ENCODE measurements around the gene CLDN6. TPM values are rescaled to one million over a fixed set of nuclear protein-coding genes. Genes with fewer than 3 reads are reported as not detected.

The CLDN6 gene
- total and polyA plus RNA-seq, 2 donors (not counting 1 experiment from before 2014, with no cell fraction given) = 0.03 TPM; not detected in 1

DNA sequence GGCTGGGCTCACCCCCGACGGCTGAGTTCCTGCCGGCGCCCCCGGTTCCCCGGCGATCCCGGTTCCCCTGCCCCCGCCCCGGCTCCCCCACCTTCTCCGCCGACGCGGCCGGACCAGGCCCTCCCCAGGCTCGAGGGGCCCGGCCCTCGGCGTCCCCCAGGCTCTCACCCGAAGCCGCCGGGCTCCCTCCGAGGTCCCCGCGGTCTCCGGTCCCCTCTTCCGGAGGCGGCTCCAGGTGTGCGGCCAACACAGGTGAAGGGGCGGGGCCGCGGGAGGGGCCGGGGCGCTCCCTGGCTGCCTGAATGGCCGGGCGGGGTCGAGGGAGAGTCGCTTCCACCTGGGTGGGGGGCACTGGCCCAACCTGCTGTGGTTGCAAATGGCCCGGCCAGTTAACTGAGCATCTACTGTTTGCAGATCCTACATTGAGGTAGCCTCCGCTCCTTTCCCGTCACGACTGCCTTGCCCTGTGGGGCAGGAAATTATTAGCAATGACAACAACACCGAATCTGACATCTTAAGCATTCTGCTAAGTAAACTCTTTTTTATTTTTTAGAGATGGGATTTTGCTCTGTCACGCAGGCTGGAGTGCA lies 18.8 kb upstream of the CLDN6 start, which contains the start of gene BICDL2:
TSS of gene BICDL2 (minus strand) at position 219 of the 590 bp plus-strand sequence. CDS start 1,448 bp downstream, outside the sequence.
- TF ChIP-seq, protein P1, sequence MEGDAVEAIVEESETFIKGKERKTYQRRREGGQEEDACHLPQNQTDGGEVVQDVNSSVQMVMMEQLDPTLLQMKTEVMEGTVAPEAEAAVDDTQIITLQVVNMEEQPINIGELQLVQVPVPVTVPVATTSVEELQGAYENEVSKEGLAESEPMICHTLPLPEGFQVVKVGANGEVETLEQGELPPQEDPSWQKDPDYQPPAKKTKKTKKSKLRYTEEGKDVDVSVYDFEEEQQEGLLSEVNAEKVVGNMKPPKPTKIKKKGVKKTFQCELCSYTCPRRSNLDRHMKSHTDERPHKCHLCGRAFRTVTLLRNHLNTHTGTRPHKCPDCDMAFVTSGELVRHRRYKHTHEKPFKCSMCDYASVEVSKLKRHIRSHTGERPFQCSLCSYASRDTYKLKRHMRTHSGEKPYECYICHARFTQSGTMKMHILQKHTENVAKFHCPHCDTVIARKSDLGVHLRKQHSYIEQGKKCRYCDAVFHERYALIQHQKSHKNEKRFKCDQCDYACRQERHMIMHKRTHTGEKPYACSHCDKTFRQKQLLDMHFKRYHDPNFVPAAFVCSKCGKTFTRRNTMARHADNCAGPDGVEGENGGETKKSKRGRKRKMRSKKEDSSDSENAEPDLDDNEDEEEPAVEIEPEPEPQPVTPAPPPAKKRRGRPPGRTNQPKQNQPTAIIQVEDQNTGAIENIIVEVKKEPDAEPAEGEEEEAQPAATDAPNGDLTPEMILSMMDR (conservative IDR thresholded peaks at IDR 0.05 in 1 of 2, IDR thresholded peaks at IDR 0.05 in 1 of 2; ENCODE audit: low read depth in 1 of 2, low read length in 2 of 2) = no peak
- peak; percentile 97 for TF ChIP-seq EZH2 (IDR thresholded peaks at IDR 0.05; ENCODE audit: low read length, missing control alignments)
- Histone ChIP-seq H3K4me2 (ENCODE audit: extremely low read depth, insufficient read depth, low read length) (no peak within 1 kb of the TSS), H3K9ac (ENCODE audit: insufficient read depth, low read length) (no peak within 1 kb of the TSS), H3K79me2 (ENCODE audit: control insufficient read depth, insufficient read depth, low read length) (no peaks in the 10 kb centered on the region), H3K9me3 (ENCODE audit: control insufficient read depth, insufficient read depth, low read depth, low read length) (no peaks in the 10 kb centered on the region), H3K36me3 (ENCODE audit: control insufficient read depth, insufficient read depth, low read length) (no peaks in the 10 kb centered on the region), H3K4me1 (ENCODE audit: control insufficient read depth, extremely low read depth, insufficient read depth, low read length) (no peaks in the 10 kb centered on the region), H3K27me3 (ENCODE audit: control insufficient read depth, insufficient read depth, low read length) (peaks cover 51% of the 10 kb centered on the region), H3K4me3 (replicated peaks in 1 of 4; ENCODE audit: control extremely low read depth in 1 of 4, insufficient read depth in 1 of 4, low read depth in 3 of 4, low read length in 4 of 4) (no peak within 1 kb of the TSS), H4K20me1 (ENCODE audit: control insufficient read depth, extremely low read depth, insufficient read depth, low read length) (no peaks in the 10 kb centered on the region), H2AFZ (ENCODE audit: low read length) (no peak within 1 kb of the TSS), H3K27ac (ENCODE audit: insufficient read depth, low read length) (no peak within 1 kb of the TSS)
- DNase-seq (ENCODE audit: low read depth in 2 of 2) = no peak

DNA sequence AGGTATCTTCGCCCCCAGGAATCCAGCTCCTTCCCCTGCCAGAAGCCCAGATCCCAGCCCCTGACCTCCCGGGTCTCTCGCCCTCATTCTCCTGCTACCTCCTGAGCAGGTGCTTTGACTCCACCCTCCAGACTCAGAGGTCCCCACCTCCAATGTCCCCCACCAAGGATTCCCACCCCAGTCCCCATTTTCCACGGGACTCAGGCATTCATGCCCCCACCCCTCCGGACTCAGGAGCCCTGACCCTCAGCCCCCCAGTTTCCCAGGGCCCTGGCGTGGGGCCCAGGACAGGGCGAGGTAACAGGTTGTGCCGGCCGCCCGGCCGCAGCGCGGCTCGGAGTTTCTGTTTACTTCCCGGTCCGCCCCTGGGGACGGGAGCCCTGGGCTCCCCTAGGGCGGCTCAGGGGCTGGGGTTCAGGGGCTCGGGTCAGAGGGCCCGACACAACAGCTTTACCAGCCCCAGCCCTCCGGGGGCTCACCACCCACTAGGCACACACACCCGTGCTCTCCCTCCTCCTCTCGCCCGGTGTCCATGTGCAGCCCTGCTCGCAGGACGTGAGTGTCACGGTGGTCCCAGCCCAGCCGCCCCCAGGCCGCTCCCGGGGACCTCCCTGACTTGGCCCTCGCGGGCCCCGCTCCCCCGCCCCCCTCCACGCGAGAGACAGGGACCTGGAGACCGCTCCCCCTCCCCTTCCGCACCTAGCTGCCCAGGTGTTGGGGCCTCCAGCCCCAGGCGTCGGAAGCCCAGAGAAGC lies 18.2 kb upstream of the CLDN6 start:
- H3K4me1 ChIP-seq (ENCODE audit: control insufficient read depth, extremely low read depth, insufficient read depth, low read length) = no peaks in the 10 kb centered on the region
- H2AFZ ChIP-seq (ENCODE audit: low read length) = no peak overlapping the region
- no peak for DNase-seq (ENCODE audit: low read depth in 2 of 2)
- H3K9me3 ChIP-seq (ENCODE audit: control insufficient read depth, insufficient read depth, low read depth, low read length) = no peaks in the 10 kb centered on the region
- no peaks in the 10 kb centered on the region for H3K36me3 ChIP-seq (ENCODE audit: control insufficient read depth, insufficient read depth, low read length)
- TF ChIP-seq, protein P1 (conservative IDR thresholded peaks at IDR 0.05 in 1 of 2, IDR thresholded peaks at IDR 0.05 in 1 of 2; ENCODE audit: low read depth in 1 of 2, low read length in 2 of 2) = no peak
- TF ChIP-seq EZH2 (IDR thresholded peaks at IDR 0.05; ENCODE audit: low read length, missing control alignments) = peak; percentile 83
- no peak overlapping the region for H3K4me2 ChIP-seq (ENCODE audit: extremely low read depth, insufficient read depth, low read length)
- no peak overlapping the region for H3K9ac ChIP-seq (ENCODE audit: insufficient read depth, low read length)
- H3K4me3 ChIP-seq (replicated peaks in 1 of 4; ENCODE audit: control extremely low read depth in 1 of 4, insufficient read depth in 1 of 4, low read depth in 3 of 4, low read length in 4 of 4) = no peak overlapping the region
- H3K79me2 ChIP-seq (ENCODE audit: control insufficient read depth, insufficient read depth, low read length) = no peaks in the 10 kb centered on the region
- H3K27me3 ChIP-seq (ENCODE audit: control insufficient read depth, insufficient read depth, low read length) = peaks cover 51% of the 10 kb centered on the region
- peaks cover 2% of the 10 kb centered on the region for H4K20me1 ChIP-seq (ENCODE audit: control insufficient read depth, extremely low read depth, insufficient read depth, low read length)
- no peak overlapping the region for H3K27ac ChIP-seq (ENCODE audit: insufficient read depth, low read length)

DNA sequence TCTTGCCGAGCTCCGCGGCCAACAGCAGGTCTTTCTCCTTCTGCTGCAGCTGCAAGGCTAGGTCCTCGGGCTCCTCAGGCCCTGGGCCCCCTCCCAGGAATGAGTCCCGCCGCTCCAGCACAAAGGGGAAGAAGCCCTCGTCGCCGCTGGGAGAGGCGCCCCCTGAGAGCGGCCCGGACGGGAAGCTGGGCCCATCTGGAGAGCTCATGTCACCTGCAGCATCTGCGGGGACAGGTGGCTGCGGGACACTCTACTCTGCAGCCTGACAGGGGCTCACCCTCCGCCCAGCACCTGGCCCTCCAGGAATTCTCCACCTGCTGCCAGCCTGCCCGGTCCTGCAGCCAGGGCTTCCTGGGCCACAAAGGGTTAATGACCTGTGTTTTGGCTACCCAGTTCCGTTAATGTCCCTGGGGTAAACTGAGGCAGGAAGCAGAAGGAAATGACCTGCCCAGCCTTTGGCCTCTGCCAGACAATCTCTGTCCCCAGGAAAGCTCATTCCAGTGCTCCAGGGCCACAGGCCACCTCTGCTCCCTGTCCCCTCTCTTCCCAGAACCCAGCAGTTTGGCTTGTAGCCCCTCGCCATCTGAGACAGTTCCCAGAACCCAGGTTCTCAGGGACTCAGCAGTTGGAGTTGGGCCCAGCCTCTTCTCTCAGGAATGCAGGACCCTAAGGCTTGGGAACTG lies 17.4 kb upstream of the CLDN6 start:
- Histone ChIP-seq H2AFZ (ENCODE audit: low read length) (no peak overlapping the region), H3K4me2 (ENCODE audit: extremely low read depth, insufficient read depth, low read length) (no peak overlapping the region)
- TF ChIP-seq EZH2 (IDR thresholded peaks at IDR 0.05; ENCODE audit: low read length, missing control alignments) = no peak
- TF ChIP-seq, protein P1 (conservative IDR thresholded peaks at IDR 0.05 in 1 of 2, IDR thresholded peaks at IDR 0.05 in 1 of 2; ENCODE audit: low read depth in 1 of 2, low read length in 2 of 2) = no peak

More for the DNA sequence above, 17.4 kb upstream of the CLDN6 start:
- H3K4me1 ChIP-seq (ENCODE audit: control insufficient read depth, extremely low read depth, insufficient read depth, low read length) = no peaks in the 10 kb centered on the region
- DNase-seq (ENCODE audit: low read depth in 2 of 2) = no peak
- H3K27me3 ChIP-seq (ENCODE audit: control insufficient read depth, insufficient read depth, low read length) = peaks cover 51% of the 10 kb centered on the region
- H3K9me3 ChIP-seq (ENCODE audit: control insufficient read depth, insufficient read depth, low read depth, low read length) = no peaks in the 10 kb centered on the region
- no peak overlapping the region for H3K27ac ChIP-seq (ENCODE audit: insufficient read depth, low read length)
- no peak overlapping the region for H3K9ac ChIP-seq (ENCODE audit: insufficient read depth, low read length)
- H3K4me3 ChIP-seq (replicated peaks in 1 of 4; ENCODE audit: control extremely low read depth in 1 of 4, insufficient read depth in 1 of 4, low read depth in 3 of 4, low read length in 4 of 4) = no peak overlapping the region
- no peaks in the 10 kb centered on the region for H3K36me3 ChIP-seq (ENCODE audit: control insufficient read depth, insufficient read depth, low read length)
- H4K20me1 ChIP-seq (ENCODE audit: control insufficient read depth, extremely low read depth, insufficient read depth, low read length) = peaks cover 2% of the 10 kb centered on the region
- H3K79me2 ChIP-seq (ENCODE audit: control insufficient read depth, insufficient read depth, low read length) = no peaks in the 10 kb centered on the region
